ES-I3 (cell line): ENCODE measurements around the gene C12orf75.

Experiments
- H3K36me3 ChIP-seq: 2 replicates; pipeline ENCODE4 v1.6.1; 2013; ENCODE audit warnings: mild to moderate bottlenecking, low read length, control low read depth, moderate library complexity; ENCODE audit not compliant: insufficient read depth
- H3K4me1 ChIP-seq: 2 replicates; pipeline ENCODE4 v1.6.1; 2013; ENCODE audit warnings: mild to moderate bottlenecking, control low read depth, low read length; ENCODE audit not compliant: insufficient read depth
- H3K9ac ChIP-seq: 2 replicates; pipeline ENCODE4 v1.6.1; 2013; ENCODE audit warnings: low read depth, mild to moderate bottlenecking, low read length, moderate library complexity
- H3K9me3 ChIP-seq: 2 replicates; pipeline ENCODE4 v1.6.1; 2013; ENCODE audit warnings: mild to moderate bottlenecking, low read length, moderate library complexity; ENCODE audit not compliant: control insufficient read depth, insufficient read depth

Gene C12orf75

GRCh38 chr12:105330283-105330930 is at the start of gene C12orf75:
Gene C12orf75, plus strand, starts transcription at chr12:105330691. Its CDS starts 201 bp downstream, at chr12:105330892.
- H3K9me3 ChIP-seq, result no peaks in the 10 kb centered on the region
- peak within 1 kb of the TSS; percentile 47; the same call in 1 of the 2 replicates for H3K9ac ChIP-seq
- H3K4me1 ChIP-seq, result peaks cover 29% of the 10 kb centered on the region
- H3K36me3 ChIP-seq, result no peaks in the 10 kb centered on the region

DNA sequence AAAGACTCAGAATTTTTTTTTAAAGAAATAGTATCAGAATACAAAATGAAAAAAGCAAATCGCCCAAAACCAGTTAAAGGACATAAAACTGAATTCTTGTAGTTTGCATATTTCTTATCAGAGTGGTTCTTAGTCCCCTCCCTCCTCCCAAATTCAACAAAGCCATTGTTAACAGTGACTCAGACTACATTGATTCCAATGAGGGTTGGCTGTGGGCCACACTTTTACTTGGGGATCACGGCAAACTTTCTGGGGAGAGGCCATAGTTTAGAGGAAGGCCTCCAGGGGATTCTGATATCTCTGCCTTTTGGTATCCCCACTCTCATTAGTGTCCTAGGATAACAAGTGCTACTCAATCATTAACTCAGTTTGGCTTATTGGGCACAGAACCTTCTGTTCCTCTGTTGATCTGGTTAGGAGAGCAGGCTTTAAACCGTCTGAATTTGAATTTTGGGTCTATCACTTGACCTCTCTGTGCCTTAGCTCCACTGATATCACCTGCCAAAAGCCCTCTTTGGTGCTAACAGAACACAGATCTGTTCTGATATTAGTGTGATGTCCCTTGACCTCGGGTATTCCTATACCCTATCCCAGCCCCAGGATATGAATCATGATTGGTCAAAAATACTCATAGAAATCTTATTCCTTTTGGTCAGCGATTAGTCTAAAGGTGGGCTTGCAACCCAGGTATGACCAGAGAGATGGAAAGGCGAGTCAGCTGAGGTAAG is 49.4 kb upstream of the C12orf75 start:
- Histone ChIP-seq H3K36me3 (no peaks in the 10 kb centered on the region), H3K9ac (no peak overlapping the region), H3K4me1 (peaks cover 7% of the 10 kb centered on the region; the same call in 1 of the 2 replicates), H3K9me3 (no peaks in the 10 kb centered on the region)

DNA sequence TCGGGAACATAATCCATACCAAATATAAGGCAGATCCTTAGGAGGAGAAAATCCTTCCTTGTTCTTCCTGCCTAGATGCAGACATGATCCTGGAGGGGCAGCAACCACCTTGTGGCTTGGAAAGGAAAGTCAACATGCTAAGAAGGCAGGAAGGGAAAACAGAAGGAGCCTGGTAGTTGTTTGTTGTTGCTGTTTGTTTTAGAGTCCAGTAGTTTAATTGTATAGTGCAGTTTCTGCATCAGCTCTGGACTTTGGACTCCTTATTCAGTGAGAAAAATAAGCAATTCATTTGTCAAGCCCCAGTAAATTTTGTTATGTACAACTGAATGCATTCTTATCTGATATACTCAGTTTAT is 48.8 kb upstream of the C12orf75 start:
- Histone ChIP-seq H3K36me3 (no peaks in the 10 kb centered on the region), H3K4me1 (peaks cover 7% of the 10 kb centered on the region; the same call in 1 of the 2 replicates), H3K9ac (no peak overlapping the region), H3K9me3 (no peaks in the 10 kb centered on the region)

DNA sequence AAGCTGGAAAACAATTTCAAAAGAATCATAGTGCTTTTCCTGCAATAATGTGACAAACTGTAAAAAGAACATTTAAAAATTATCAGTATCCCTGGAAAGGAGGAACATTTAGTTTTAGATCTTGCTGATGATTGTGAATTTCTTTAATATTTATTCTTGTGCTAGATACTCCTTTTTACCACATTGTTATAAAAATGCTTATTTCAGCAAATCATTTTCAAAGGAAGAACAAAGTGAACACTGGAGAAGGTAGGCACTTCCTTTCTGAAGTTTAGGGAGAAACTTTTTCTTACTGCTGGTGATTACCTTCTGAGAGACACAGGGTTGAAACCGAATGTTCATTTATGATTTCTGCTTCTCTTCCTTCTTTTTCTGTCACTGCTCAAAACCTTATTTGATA is 45.1 kb upstream of the C12orf75 start:
- Histone ChIP-seq H3K36me3 (no peaks in the 10 kb centered on the region), H3K9me3 (no peaks in the 10 kb centered on the region), H3K4me1 (peaks cover 7% of the 10 kb centered on the region; the same call in 1 of the 2 replicates), H3K9ac (no peak overlapping the region)

DNA sequence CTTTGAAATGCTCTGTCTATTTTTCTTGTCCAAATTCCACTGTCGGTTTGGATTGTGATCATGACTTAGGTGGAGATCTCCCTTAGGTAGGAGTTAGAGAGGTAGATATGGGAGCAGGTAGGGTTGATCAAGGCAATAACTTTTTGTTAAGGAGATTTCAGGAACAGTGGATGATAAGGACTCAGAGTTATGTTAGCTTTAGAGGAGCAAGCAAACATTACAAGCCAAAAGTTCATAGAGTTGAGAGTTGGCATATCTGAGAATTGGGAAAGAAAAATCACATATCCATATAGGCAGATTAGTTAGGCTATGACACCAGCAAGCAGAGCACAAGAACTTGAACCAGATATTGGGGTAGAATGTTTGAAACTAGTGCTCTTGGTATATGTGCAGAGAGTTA is 43.1 kb upstream of the C12orf75 start:
- H3K36me3 ChIP-seq, result no peaks in the 10 kb centered on the region
- H3K4me1 ChIP-seq, result no peaks in the 10 kb centered on the region
- no peak overlapping the region for H3K9ac ChIP-seq
- H3K9me3 ChIP-seq, result no peaks in the 10 kb centered on the region

- no peak overlapping the region for H3K9ac ChIP-seq
- no peaks in the 10 kb centered on the region for H3K4me1 ChIP-seq
- no peaks in the 10 kb centered on the region for H3K9me3 ChIP-seq
- no peaks in the 10 kb centered on the region for H3K36me3 ChIP-seq
Observed at GRCh38 chr12:105288311-105288996, 42.0 kb upstream of the C12orf75 start.

- no peak overlapping the region for H3K9ac ChIP-seq
- no peaks in the 10 kb centered on the region for H3K9me3 ChIP-seq
- H3K36me3 ChIP-seq, result no peaks in the 10 kb centered on the region
- H3K4me1 ChIP-seq, result no peaks in the 10 kb centered on the region
Observed at GRCh38 chr12:105289114-105289904, 41.2 kb upstream of the C12orf75 start.

DNA sequence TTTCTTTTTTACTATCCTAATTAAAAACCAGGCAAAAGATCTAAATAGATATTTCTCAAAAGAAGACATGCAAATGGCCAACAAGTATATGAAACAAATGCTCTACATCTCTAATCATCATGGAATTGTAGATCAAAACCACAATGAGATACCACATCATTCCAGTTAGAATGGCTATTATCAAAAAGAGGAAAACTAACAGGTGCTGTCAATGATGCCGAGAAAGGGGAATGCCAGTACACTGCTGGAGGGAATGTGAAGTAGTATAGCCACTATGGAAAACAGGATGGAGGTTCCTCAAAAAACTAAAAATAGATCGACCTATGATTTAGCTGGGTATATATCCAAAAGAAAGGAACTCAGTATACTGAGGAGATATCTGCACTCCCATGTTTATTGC is 39.0 kb upstream of the C12orf75 start:
- Histone ChIP-seq H3K9ac (no peak overlapping the region), H3K4me1 (no peaks in the 10 kb centered on the region; the same call in 1 of the 2 replicates), H3K9me3 (no peaks in the 10 kb centered on the region), H3K36me3 (no peaks in the 10 kb centered on the region)

GRCh38 chr12:105292705-105293104 is 37.8 kb upstream of the C12orf75 start:
- peaks cover 3% of the 10 kb centered on the region; the same call in 1 of the 2 replicates for H3K9me3 ChIP-seq
- no peaks in the 10 kb centered on the region; the same call in 1 of the 2 replicates for H3K4me1 ChIP-seq
- no peak overlapping the region for H3K9ac ChIP-seq

GRCh38 chr12:105293187-105293586 is 37.3 kb upstream of the C12orf75 start:
- Histone ChIP-seq H3K9ac (no peak overlapping the region), H3K9me3 (peaks cover 8% of the 10 kb centered on the region; the same call in 1 of the 2 replicates), H3K36me3 (no peaks in the 10 kb centered on the region)

More at GRCh38 chr12:105292705-105293104, 37.8 kb upstream of the C12orf75 start:
- no peaks in the 10 kb centered on the region for H3K36me3 ChIP-seq

DNA sequence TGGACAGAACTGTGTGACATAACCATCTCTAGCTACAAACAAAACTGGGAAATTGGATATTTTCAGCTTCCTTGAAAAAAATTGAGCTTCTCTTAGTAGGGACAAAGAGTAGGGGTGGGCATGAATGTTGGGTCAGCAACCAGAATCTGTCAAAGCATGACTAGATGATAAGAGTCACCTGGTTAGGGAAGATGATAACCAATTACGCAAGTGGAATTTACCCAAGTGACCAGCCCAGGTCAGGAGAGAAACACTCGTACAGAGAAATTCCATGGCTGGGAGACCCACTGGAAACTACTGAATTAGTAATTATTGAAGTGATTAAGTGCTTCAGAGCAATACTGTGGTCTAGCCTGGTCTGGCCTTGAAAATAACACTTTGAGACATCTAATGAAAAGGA is 36.3 kb upstream of the C12orf75 start:
- no peaks in the 10 kb centered on the region; the same call in 1 of the 2 replicates for H3K4me1 ChIP-seq
- no peak overlapping the region for H3K9ac ChIP-seq
- peaks cover 12% of the 10 kb centered on the region for H3K9me3 ChIP-seq
- no peaks in the 10 kb centered on the region for H3K36me3 ChIP-seq

More at GRCh38 chr12:105293187-105293586, 37.3 kb upstream of the C12orf75 start:
- H3K4me1 ChIP-seq, result no peaks in the 10 kb centered on the region; the same call in 1 of the 2 replicates

- Histone ChIP-seq H3K9ac (no peak overlapping the region), H3K9me3 (peaks cover 12% of the 10 kb centered on the region), H3K4me1 (no peaks in the 10 kb centered on the region; the same call in 1 of the 2 replicates), H3K36me3 (no peaks in the 10 kb centered on the region)
Observed at GRCh38 chr12:105294886-105295479, 35.5 kb upstream of the C12orf75 start.

- H3K9me3 ChIP-seq, result peaks cover 12% of the 10 kb centered on the region
- H3K4me1 ChIP-seq, result no peaks in the 10 kb centered on the region; the same call in 1 of the 2 replicates
- no peaks in the 10 kb centered on the region for H3K36me3 ChIP-seq
- no peak overlapping the region for H3K9ac ChIP-seq
Observed at GRCh38 chr12:105296116-105297089, 34.1 kb upstream of the C12orf75 start.
